HepG2 (cell line): ENCODE results near the gene EVI5. TPM values are rescaled to one million over a fixed set of nuclear protein-coding genes. Genes with fewer than 3 reads are reported as not detected.

Source experiments
- ATAC-seq: fragments of 200-7000 bp; cut with Tn5 transposase; 3 replicates; pipeline ENCODE4 v1.9.1; 2020; ENCODE audit warnings: mild to moderate bottlenecking, moderate library complexity
- BruUV-seq: library from RNA; stranded (reverse); fragments of 400-500 nt; replicated peaks from 2 replicates; lab custom pipeline; 2021; lab: Mats Ljungman, UMichigan
- CTCF ChIA-PET: fragments of 300-600 bp; formaldehyde crosslinking; extraction: SDS; loops from one replicate; lab custom pipeline; 2021; ENCODE audit warnings: low total read pairs, inconsistent platforms, low intra/inter-chr PET ratio; lab: Yijun Ruan, JAX
- POLR2A ChIA-PET: fragments of 350-600 bp; sonication (Branson Sonifier 250); formaldehyde crosslinking; loops from one replicate; lab custom pipeline; 2020; ENCODE audit warnings: antibody characterized with exemption, inconsistent platforms; lab: Yijun Ruan, JAX
- DNase-seq: peaks from one replicate; pipeline ENCODE4 v3.0.0-alpha.2; 2015; ENCODE audit warnings: low spot score
- FAIRE-seq: peaks from 3 replicates; lab custom pipeline; 2011; peaks lifted over from hg19 to GRCh38; lab: Jason Lieb, UNC
- H2AFZ ChIP-seq: one replicate; pipeline ENCODE4 v1.6.1; 2011; ENCODE audit warnings: low read length, inconsistent platforms
- H3K27ac ChIP-seq: fragments of 300-600 bp; 3 replicates; pipeline ENCODE4 v1.8.0; 2011; ENCODE audit warnings: mixed run types, mild to moderate bottlenecking, mixed read lengths, low read length, inconsistent platforms; ENCODE audit not compliant: insufficient read depth; ENCODE audit errors: extremely low read length
- H3K27me3 ChIP-seq, 2 experiments: fragments of 200-600 bp in 1 of 2; 2 replicates in 1 of 2; 3 replicates in 1 of 2; pipeline versions ENCODE4 v1.6.0 to v1.8.0; 2011; ENCODE audit warnings: low read length in 2 of 2, mild to moderate bottlenecking in 2 of 2, moderate library complexity in 2 of 2, inconsistent platforms in 1 of 2; ENCODE audit not compliant: insufficient read depth in 2 of 2, control insufficient read depth in 1 of 2
- H3K36me3 ChIP-seq, 2 experiments: fragments of 200-600 bp in 1 of 2; replicated peaks in 1 of 2; 2 replicates in 1 of 2; 3 replicates in 1 of 2; pipeline versions ENCODE4 v1.5.1 to v1.8.0; 2011; ENCODE audit warnings: low read length in 2 of 2, inconsistent platforms in 1 of 2; ENCODE audit not compliant: insufficient read depth in 2 of 2, control insufficient read depth in 1 of 2
- H3K4me1 ChIP-seq: 2 replicates; pipeline ENCODE4 v1.5.1; 2012; ENCODE audit warnings: low read length, inconsistent platforms; ENCODE audit not compliant: insufficient read depth
- H3K4me2 ChIP-seq: 2 replicates; pipeline ENCODE4 v1.6.0; 2011; ENCODE audit warnings: low read depth, low read length, inconsistent platforms
- H3K4me3 ChIP-seq, 3 experiments: fragments of 200-600 bp in 1 of 3; sonication (generic), shearing (Covaris generic) in 1 of 3; replicated peaks in 1 of 3; 2 replicates each; pipeline ENCODE4 v1.5.1; 2011 to 2016; ENCODE audit warnings: low read length in 3 of 3, inconsistent platforms in 2 of 3, low read depth in 2 of 3, mild to moderate bottlenecking in 2 of 3, control low read depth in 1 of 3, mixed read lengths in 1 of 3; ENCODE audit not compliant: insufficient read depth in 1 of 3
- H3K79me2 ChIP-seq: one replicate; pipeline ENCODE4 v1.6.1; 2011; ENCODE audit warnings: low read length, inconsistent platforms; ENCODE audit not compliant: insufficient read depth
- H3K9ac ChIP-seq: 2 replicates; pipeline ENCODE4 v1.6.0; 2011; ENCODE audit warnings: mild to moderate bottlenecking, low read depth, low read length, inconsistent platforms; ENCODE audit not compliant: insufficient read depth
- H3K9me3 ChIP-seq: 2 replicates; pipeline ENCODE4 v1.5.1; 2012; ENCODE audit warnings: mild to moderate bottlenecking, low read length
- H4K20me1 ChIP-seq: 2 replicates; pipeline ENCODE4 v1.6.0; 2011; ENCODE audit warnings: inconsistent platforms, mild to moderate bottlenecking, low read length, moderate library complexity; ENCODE audit not compliant: insufficient read depth
- BRF2 ChIP-seq: sonication (generic); formaldehyde crosslinking; IDR thresholded peaks from 2 replicates; pipeline ENCODE4 v1.8.1; 2022; ENCODE audit warnings: mild to moderate bottlenecking, missing genetic modification reagents
- IKZF5 ChIP-seq: IDR thresholded peaks from 2 replicates; pipeline ENCODE4 v1.6.1; 2018; ENCODE audit warnings: missing genetic modification reagents, mild to moderate bottlenecking, missing compliant biosample characterization
- NFYB ChIP-seq: sonication (generic); formaldehyde crosslinking; IDR thresholded peaks from 2 replicates; pipeline ENCODE4 v1.4.0; 2020; ENCODE audit warnings: missing genetic modification reagents
- RFX5 ChIP-seq: IDR thresholded peaks from 2 replicates; pipeline ENCODE4 v1.6.1; 2011; ENCODE audit warnings: low read depth, low read length, improper control_type of control experiment
- RFXANK ChIP-seq: IDR thresholded peaks from 2 replicates; pipeline ENCODE4 v1.6.1; 2016
- RFXAP ChIP-seq: sonication (generic); formaldehyde crosslinking; IDR thresholded peaks from 2 replicates; pipeline ENCODE4 v1.4.0; 2020; ENCODE audit warnings: missing genetic modification reagents, borderline replicate concordance
- ZFP91 ChIP-seq: sonication (generic); formaldehyde crosslinking; IDR thresholded peaks from 2 replicates; pipeline ENCODE4 v1.9.0; 2022; ENCODE audit warnings: missing genetic modification reagents, mild to moderate bottlenecking, borderline replicate concordance
- ZNF20 ChIP-seq: sonication (generic); formaldehyde crosslinking; IDR thresholded peaks from 2 replicates; pipeline ENCODE4 v1.4.0; 2020; ENCODE audit warnings: mild to moderate bottlenecking, moderate library complexity, missing genetic modification reagents
- ZNF616 ChIP-seq: sonication (generic); formaldehyde crosslinking; IDR thresholded peaks from 2 replicates; pipeline ENCODE4 v1.5.0; 2020; ENCODE audit warnings: low read depth, mild to moderate bottlenecking, missing genetic modification reagents
- ZNF709 ChIP-seq: sonication (generic); formaldehyde crosslinking; IDR thresholded peaks from 2 replicates; pipeline ENCODE4 v1.5.0; 2020; ENCODE audit warnings: mild to moderate bottlenecking, missing genetic modification reagents
- ZNF747 ChIP-seq: sonication (generic); formaldehyde crosslinking; IDR thresholded peaks from 2 replicates; pipeline ENCODE4 v1.8.1; 2023; ENCODE audit warnings: missing genetic modification reagents, mild to moderate bottlenecking, borderline replicate concordance
- WGBS: methylation state at CpG from one replicate; pipeline ENCODE4 v1.1.6; 2017; ENCODE audit warnings: low lambda C conversion rate; 5-methylcytosine and 5-hydroxymethylcytosine counted together
- in situ Hi-C: cut with HindIII; loops from 2 replicates; pipeline ENCODE4 v1.10.0; 2017; ENCODE audit warnings: low pct_unique_long_range_greater_than_20kb; ENCODE audit not compliant: extremely low pct_ligation_motif_present
- intact Hi-C: fragments of 100-400 bp; cut with micrococcal nuclease; formaldehyde crosslinking; loops from one replicate; pipeline ENCODE4 v1.10.0; 2022; ENCODE audit not compliant: unreplicated experiment
- polyA plus RNA-seq, 8 experiments: library from polyadenylated mRNA; depleted of rRNA in 3 of 8; stranded (reverse) in 7 of 8; unstranded in 1 of 8; fragments of >200 nt; fragmentation: Illumina TruSeq in 4 of 8; extraction: Trizol in 4 of 8; gene quantifications; 2 replicates each; pipeline versions ENCODE4 v1.2.1 to v1.2.3, GENCODE V29; 2011 to 2016; ENCODE audit warnings: low read depth in 4 of 8, missing spikeins in 1 of 8, mixed read lengths in 1 of 8; ENCODE audit not compliant: insufficient read depth in 1 of 8
- total RNA-seq, 5 experiments: library from RNA; depleted of rRNA; stranded (reverse); fragments of >200 nt; fragmentation: Illumina TruSeq; extraction: Trizol; gene quantifications; 2 replicates each; pipeline ENCODE4 v1.2.3, GENCODE V29; 2016; ENCODE audit warnings: low read depth in 1 of 5
- TF ChIP-seq, protein P1 (sequence below), 2 experiments: fragments of 450-650 bp in 1 of 2; sonication (generic) in 1 of 2; formaldehyde crosslinking; IDR thresholded peaks; 2 replicates each; pipeline versions ENCODE4 v1.5.0 to v1.8.0; 2020 to 2022; ENCODE audit warnings: mild to moderate bottlenecking in 1 of 2, missing genetic modification reagents in 1 of 2

The EVI5 gene
- total and polyA plus RNA-seq, 2 of the 13 experiments (the other 11 are each of a cell fraction or from before 2014, with no cell fraction given): 4.0 to 12.6 TPM

- Histone ChIP-seq H3K27me3 (no peaks in the 10 kb centered on the region), H3K4me3 (no peak overlapping the region; a peak in 1 of 6 replicates), H3K9me3 (no peaks in the 10 kb centered on the region), H2AFZ (peak overlapping the region; percentile 64), H3K79me2 (no peaks in the 10 kb centered on the region), H3K27ac (no peak overlapping the region), H4K20me1 (no peaks in the 10 kb centered on the region), H3K4me2 (peak overlapping the region; percentile 53), H3K36me3 (no peaks in the 10 kb centered on the region), H3K9ac (no peak overlapping the region), H3K4me1 (peaks cover 17% of the 10 kb centered on the region)
- TF ChIP-seq NFYB (CRISPR knock-in tag) (0 out of 2 replicates have a peak, but pooled peaks have one; percentile 30), IKZF5 (no peak), ZNF616 (no peak), ZNF709 (no peak), ZNF20 (CRISPR knock-in tag) (no peak), ZFP91 (CRISPR knock-in tag) (no peak), ZNF747 (CRISPR knock-in tag) (no peak), RFXANK (CRISPR knock-in tag) (peak; percentile 97), BRF2 (CRISPR knock-in tag) (no peak), RFXAP (CRISPR knock-in tag) (peak; percentile 95), RFX5 (peak; percentile 97)
- TF ChIP-seq, protein P1, sequence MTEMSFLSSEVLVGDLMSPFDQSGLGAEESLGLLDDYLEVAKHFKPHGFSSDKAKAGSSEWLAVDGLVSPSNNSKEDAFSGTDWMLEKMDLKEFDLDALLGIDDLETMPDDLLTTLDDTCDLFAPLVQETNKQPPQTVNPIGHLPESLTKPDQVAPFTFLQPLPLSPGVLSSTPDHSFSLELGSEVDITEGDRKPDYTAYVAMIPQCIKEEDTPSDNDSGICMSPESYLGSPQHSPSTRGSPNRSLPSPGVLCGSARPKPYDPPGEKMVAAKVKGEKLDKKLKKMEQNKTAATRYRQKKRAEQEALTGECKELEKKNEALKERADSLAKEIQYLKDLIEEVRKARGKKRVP (CRISPR knock-in tag; IDR thresholded peaks at IDR 0.05): no peak
- ChIA-PET CTCF (no interaction called here), POLR2A (interaction anchor here (1.4 kb wide), 1 partner anchor 27 kb away, joined by 5 read pairs; the partner anchor contains the start of gene RPL5)
- FAIRE-seq (peak; percentile 59), DNase-seq (peak; percentile 41), ATAC-seq (peak; percentile 83)
- in situ Hi-C loops (no loop called here), intact Hi-C loops (no loop called here)
- 4% methylated on average over 7 of the region's 7 CpGs for WGBS
- no TSS peak for BruUV-seq
These were observed 19.9 kb upstream of the EVI5 start for GRCh38 chr1:92804721-92805201.
